ENCODE data around the gene LMO3.

- TF ChIP-seq CTCF (IDR thresholded peaks at IDR 0.05) = no peak
- no peak for TF ChIP-seq POLR2AphosphoS5 (IDR thresholded peaks at IDR 0.05)
Observed at GRCh38 chr12:16585781-16586180, 20.2 kb downstream of the LMO3 start.

Measured in prostate gland (tissue), 2 donors.